C4-2B (cell line): ENCODE data around the gene AGFG2.

Experiments used
- H3K27ac ChIP-seq: fragments of 450-650 bp; 2 replicates; pipeline ENCODE4 v1.5.1; 2017
- CTCF ChIP-seq: fragments of 450-650 bp; conservative IDR thresholded peaks from 2 replicates; pipeline ENCODE4 v1.5.1; 2017; ENCODE audit warnings: mild to moderate bottlenecking
- ZFX ChIP-seq: fragments of 450-650 bp; IDR thresholded peaks from 2 replicates; pipeline ENCODE4 v1.6.1; 2017

Gene AGFG2

GRCh38 chr7:100553032-100553431 is 14.0 kb downstream of the AGFG2 start:
- no peak overlapping the region for H3K27ac ChIP-seq
- TF ChIP-seq ZFX (no peak), CTCF (no peak)

DNA sequence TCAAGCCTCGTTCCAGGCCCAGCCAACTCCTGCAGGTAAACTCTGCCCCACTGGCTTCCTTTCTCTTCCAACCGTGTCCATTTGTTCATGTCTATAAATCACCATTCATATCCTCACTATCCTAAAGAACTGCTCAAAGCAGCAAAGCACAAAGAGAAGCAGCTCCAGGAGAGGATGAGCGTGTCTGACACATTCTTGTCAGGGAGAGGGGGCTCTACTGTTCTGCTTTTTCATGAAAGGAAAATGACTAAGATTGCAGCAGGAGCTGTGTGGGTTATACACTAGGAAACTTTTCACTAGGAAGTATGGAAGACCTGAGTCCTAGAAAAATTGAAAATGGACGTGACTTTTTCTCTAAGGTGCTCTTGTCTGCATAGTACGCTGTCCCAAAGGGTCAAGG is 16.7 kb downstream of the AGFG2 start:
- no peak for TF ChIP-seq CTCF
- no peak for TF ChIP-seq ZFX

DNA sequence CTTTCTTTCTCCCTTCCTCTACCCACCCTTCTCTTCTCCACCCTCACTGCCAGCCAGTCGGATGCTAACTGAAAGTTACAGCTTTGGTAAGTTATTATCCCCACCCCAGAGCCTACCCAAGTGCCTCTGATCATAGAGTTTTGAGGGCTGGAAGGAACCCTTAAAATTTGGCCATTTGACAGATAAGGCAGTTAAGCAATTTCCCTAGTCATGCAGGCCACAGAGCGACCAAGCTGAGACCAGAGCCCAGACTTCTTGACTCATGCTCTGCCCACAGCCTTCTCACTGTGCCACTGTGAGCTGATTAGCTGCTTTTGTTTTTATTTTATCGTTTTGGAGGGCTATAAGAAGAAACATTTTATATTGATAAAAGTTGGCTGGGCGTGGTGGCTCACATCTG is 17.5 kb downstream of the AGFG2 start:
- H3K27ac ChIP-seq: no peak overlapping the region
- TF ChIP-seq CTCF (no peak), ZFX (no peak)

More for the DNA sequence above, 16.7 kb downstream of the AGFG2 start:
- H3K27ac ChIP-seq: no peak overlapping the region

DNA sequence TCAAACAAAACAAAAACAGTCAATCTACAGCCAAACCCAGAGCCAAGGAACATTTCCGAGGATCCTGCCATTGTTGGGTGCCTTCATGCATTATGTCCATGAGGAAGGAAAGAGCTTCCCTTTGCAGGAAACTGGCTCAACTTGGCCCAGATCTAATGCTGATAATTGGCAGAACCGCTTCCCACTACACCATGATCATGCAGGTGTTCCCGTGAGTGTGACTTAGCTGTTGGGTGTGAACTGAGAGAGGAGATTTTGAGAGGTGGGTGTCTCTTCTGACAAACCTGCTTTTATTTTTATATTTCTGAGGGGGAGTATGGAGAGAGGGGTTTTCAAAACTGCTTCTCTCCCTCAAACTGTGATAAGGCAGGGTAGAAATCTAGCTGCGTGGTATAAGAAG is 20.1 kb downstream of the AGFG2 start:
- no peak for TF ChIP-seq ZFX
- no peak for TF ChIP-seq CTCF
- no peak overlapping the region for H3K27ac ChIP-seq

- TF ChIP-seq ZFX: no peak
- TF ChIP-seq CTCF: no peak
- no peak overlapping the region for H3K27ac ChIP-seq
Measured at GRCh38 chr7:100561491-100562194, 22.6 kb downstream of the AGFG2 start.

- TF ChIP-seq CTCF (no peak), ZFX (no peak)
- no peak overlapping the region for H3K27ac ChIP-seq
Measured at GRCh38 chr7:100562195-100563099, 23.4 kb downstream of the AGFG2 start.

GRCh38 chr7:100563100-100563564 is 24.1 kb downstream of the AGFG2 start:
- no peak for TF ChIP-seq ZFX
- TF ChIP-seq CTCF: no peak
- no peak overlapping the region for H3K27ac ChIP-seq
